ENCODE results near the gene PVALEF.

- TF ChIP-seq CTCF (IDR thresholded peaks at IDR 0.05) (no peak), EP300 (IDR thresholded peaks at IDR 0.05) (no peak), POLR2A (IDR thresholded peaks at IDR 0.05; ENCODE audit: low read depth) (no peak)
Observed at GRCh38 chr17:81129711-81130367, 35.5 kb upstream of the PVALEF start.

All from esophagus muscularis mucosa (tissue), 4 donors.